Endothelial cell of umbilical vein (primary cell): ENCODE data around the gene COL8A1.

ENCODE experiments used
- MYC ChIP-seq: IDR thresholded peaks from one replicate; pipeline ENCODE4 v1.6.1; 2011; ENCODE audit warnings: mild to moderate bottlenecking, low read depth, low read length
- POLR2A ChIP-seq: IDR thresholded peaks from 2 replicates; pipeline ENCODE4 v1.6.1; 2012; ENCODE audit warnings: low read depth, mild to moderate bottlenecking, control low read depth, low read length
- TF ChIP-seq, protein P1 (sequence below), 2 donors: IDR thresholded peaks; 1 replicate in 1 of 2; 2 replicates in 1 of 2; pipeline ENCODE4 v1.5.1; 2011; ENCODE audit warnings: low read length in 2 of 2, mild to moderate bottlenecking in 2 of 2, moderate library complexity in 2 of 2, control low read depth in 1 of 2, inconsistent platforms in 1 of 2, low read depth in 1 of 2; ENCODE audit not compliant: insufficient read depth in 1 of 2; ENCODE audit errors: extremely low read depth in 1 of 2

DNA sequence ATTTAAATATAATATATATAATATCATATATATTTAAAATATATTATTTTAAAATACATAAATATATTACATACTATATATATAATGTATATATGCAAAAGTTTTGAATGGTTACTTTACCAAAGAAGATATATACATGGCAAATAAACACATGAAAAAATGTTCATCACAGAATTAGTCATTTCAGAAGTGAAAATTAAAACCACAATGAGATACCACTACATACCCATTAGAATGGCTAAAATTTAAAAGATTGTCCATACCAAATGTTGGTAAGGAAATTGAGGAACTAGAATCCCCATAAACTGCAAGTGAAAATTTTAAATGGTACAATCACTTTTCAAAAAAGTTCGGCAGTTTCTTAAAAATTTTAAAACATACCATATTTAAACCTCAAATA, 23.6 kb upstream of the COL8A1 start:
- TF ChIP-seq, protein P1, sequence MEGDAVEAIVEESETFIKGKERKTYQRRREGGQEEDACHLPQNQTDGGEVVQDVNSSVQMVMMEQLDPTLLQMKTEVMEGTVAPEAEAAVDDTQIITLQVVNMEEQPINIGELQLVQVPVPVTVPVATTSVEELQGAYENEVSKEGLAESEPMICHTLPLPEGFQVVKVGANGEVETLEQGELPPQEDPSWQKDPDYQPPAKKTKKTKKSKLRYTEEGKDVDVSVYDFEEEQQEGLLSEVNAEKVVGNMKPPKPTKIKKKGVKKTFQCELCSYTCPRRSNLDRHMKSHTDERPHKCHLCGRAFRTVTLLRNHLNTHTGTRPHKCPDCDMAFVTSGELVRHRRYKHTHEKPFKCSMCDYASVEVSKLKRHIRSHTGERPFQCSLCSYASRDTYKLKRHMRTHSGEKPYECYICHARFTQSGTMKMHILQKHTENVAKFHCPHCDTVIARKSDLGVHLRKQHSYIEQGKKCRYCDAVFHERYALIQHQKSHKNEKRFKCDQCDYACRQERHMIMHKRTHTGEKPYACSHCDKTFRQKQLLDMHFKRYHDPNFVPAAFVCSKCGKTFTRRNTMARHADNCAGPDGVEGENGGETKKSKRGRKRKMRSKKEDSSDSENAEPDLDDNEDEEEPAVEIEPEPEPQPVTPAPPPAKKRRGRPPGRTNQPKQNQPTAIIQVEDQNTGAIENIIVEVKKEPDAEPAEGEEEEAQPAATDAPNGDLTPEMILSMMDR (IDR thresholded peaks at IDR 0.05; ENCODE audit: extremely low read depth in 1 of 2, insufficient read depth in 1 of 2, low read depth in 1 of 2, low read length in 2 of 2): no peak
- no peak for TF ChIP-seq MYC
- TF ChIP-seq POLR2A: no peak
